Hippocampal formation (tissue), 2 donors: ENCODE results near the gene CCDC8.
"Not testable (repeated sequence)": the region's sequence is repeated elsewhere in the genome, so short reads cannot be mapped to it uniquely, and the experiment has no call there.

Source experiments
- DNase-seq, 2 donors: peaks; one replicate each; lab custom pipeline; 2025; lab: John Stamatoyannopoulos, UW

CCDC8 gene

DNA sequence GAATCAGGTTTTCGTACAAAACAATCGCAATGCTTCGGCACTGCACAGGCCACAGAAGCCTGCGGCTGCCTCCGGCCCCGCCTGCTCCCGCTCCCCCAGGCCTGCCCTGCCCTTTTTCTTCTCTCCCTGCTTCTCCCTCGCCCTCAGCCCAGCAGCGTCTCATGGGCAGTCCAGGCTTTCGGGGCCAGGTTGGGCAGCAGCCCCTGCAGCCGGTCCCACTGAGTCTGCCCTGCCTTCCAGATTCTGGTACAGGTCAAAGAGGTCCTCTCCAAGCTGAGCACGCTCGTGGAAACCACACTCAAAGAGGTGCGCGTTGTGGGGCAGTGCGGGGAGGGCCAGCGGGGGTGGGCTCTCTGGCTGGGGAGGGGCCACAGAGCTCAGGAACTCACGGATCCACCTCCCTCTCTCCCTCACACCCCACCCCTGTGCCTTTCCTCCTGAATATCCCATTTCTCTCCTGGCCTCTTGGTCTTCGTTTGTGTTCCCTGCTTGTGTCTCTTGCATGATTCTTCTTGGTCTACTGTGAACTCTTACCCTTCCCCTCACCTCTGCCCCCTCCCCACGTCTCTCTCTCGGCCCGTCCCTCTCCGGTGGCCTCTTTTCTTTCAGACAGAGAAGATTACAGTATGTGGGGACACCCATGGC lies 30.1 kb downstream of the CCDC8 start:
- DNase-seq = no peak

DNA sequence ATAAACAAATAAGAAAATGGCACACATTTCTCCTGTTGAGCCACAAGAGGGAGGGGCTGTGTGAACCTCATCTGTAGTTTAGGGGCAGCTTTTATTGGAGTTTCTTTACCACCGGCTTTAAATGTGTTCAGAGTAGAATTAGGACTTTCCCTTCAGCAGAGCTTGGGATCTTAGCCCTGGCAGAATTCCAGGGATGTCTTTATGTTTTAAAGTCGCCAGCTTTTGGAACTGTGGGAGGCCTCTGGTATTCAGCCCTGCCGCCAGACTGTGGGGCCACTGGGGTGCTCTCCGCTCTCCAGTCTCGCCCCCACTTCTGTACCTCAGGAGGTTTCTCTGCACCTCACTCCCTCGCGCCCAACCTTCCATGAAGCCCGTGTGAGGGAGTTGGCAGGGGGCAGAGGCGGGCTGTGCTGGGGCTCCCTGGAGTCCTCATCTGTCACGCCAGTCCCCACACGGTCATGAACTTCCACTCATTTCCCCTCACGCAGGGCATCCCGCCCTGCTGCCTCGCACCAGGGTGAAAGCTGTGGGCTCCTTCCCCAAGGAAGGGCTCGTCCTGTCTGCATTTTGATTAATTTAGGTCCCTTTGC lies 31.5 kb downstream of the CCDC8 start:
- no peak for DNase-seq

DNA sequence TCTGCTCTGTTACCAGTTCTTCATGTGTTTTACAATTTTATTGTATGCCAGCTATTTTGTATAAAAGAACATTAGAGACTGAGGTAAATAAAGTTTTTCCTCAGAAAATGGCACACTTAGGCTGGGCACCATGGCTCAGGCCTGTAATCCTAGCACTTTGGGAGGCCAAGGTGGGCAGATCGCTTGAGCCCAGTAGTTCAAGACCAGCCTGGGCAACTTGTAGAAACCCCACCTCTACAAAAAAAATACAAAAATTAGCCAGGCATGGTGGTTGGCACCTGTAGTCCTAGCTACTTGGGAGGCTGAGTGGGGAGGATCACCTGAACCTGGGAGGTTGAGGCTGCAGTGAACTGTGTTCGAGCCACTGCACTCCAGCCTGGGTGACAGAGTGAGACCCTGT lies 32.0 kb downstream of the CCDC8 start:
- DNase-seq = no peak

DNA sequence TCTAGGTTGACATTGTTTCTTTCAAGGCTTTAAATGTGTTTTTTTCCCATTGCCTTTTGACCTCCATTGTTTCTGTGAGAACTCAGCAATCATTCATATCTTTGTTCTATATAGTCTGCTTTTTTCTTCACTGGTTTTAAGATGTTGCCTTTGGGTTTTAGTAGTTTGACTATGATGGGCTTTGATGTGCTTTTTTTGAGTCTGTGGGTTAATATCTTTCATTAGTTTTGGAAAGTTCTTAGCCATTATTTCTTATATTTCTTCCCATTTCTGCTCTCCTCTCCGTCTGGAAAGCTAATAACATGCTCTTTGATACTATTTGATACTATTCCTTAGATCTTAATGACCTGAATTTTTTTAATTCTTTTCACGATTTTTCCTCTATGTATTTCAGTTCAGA lies 32.7 kb downstream of the CCDC8 start:
- no peak for DNase-seq

DNA sequence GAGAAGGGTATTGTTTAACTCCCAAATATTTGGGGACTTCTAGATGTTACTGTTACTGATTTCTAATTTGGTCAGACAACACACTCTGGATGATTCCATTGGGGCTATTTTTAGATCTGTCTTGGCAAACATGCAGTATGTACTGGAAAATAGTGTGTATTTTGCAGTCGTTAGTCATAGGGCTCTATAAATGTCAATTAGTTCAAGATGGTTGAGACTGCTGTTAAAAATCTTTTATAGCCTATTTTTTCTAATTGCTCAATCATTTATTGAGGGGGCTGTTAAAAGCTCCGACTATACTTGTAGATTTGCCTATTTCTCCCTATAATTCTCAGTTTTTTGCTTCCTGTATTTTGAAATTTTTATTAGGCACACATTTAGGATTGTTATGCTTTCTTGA lies 35.1 kb downstream of the CCDC8 start:
- DNase-seq = peak in 1 of 2 donors; percentile 8

DNA sequence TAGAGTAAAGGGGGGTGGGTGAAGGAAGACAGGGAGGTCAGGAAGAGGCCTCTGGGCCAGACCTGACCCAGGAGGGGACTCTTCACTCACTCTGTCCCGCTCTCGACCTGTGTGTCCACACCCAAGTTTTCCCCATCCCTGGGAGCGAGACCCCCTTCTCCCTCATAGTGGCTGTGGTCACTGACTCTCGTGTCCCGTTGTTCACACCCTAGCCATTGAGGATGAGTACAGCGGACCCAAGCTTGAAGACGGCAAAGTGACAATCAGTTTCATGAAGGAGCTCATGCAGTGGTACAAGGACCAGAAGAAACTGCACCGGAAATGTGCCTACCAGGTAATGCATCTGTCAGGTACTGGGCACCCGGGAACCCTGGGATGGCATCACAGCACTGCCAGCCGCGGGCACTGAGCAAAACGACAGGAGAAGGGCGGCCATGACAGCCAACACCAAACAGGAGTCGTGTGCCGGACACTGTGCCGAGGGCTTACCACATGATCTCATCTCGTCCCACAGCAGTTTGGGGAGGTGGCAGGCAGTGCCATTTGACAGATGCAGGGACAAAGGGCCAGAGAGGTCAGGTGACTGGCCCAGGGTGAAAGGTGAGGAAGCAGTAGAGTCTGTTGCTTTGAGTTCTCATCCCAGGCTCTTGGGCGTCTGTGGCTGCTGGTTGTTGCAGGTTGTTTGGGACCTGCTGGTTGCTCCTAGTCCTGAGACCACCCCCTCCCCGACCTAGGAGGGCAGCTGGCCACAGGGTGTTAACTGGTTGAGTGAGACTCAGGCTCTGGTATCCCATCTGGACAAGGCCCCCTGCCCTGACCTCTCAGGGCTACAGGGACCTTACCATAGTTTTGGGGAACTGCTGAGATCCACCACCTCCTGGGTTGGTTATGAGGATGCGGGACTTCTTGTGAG lies 36.9 kb downstream of the CCDC8 start:
- DNase-seq = no peak

DNA sequence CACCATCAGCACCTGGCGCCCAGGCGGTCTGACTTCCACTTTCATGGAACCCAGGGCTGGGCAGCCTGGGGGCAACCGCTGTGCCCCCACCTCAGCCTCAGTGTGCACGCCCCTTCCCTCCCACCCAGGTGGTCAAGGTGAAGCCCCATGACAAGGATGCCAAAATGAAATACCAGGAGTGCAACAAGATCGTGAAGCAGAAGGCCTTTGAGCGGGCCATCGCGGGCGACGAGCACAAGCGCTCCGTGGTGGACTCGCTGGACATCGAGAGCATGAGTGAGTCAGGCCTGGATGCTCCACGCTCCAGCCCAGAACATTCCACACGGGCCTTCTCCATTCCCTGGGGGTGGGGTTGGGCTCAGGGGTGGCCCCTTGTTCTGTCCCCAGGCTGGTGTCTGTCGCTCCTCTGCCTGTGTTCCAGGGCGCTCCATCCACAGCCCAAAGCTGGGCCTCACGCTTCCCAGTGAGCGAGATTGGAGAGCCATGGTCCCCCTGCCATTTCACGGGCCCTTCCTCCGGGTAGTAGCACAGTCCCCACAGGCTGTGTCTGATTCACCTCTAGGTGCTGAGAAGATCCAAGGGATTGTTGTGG lies 37.8 kb downstream of the CCDC8 start:
- not testable (repeated sequence) for DNase-seq

DNA sequence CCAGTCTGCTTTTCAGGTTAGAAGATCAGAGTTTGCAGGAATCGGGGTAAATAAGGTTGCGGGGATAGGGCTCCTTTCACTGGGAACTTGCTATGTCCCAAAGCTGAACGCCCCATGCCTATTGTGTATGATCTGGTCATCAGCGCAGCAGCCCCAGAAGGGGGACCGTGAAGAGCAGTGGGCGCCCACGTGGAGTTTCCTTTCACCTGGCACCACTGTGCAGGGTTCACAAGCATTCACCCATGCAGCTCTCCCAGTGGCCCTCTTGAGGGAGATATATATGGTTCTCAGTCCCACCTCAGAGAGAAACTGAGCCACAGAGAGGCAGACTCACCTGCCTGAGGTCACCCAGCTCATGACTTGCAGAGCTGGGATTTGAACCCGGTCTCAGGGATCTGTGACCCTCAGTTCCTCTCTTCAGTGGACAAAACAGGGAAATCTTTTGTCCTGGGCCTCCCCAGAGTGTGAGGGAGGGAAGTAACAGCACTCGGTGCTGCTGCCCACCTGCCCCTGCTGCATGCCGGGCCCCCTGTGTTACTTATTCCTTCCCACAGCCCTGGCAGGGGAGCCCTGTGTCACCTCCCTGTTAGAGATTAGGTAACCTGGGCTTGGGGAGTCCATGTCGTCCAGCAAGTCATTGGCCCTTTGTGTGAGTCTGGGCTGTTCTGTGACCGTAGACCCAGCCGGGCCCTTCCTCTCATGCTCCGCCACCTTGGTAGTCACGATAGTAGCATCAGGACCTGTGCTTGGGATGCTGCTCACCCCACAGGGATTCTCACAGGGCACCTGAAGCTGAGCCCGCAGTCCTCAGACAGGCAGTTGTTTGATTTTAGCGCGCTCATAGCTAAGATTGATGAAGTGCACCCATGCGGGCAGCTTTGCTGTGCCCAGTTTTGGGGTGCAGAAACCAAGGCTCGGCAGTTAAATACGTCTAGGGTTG lies 38.6 kb downstream of the CCDC8 start:
- no peak for DNase-seq

DNA sequence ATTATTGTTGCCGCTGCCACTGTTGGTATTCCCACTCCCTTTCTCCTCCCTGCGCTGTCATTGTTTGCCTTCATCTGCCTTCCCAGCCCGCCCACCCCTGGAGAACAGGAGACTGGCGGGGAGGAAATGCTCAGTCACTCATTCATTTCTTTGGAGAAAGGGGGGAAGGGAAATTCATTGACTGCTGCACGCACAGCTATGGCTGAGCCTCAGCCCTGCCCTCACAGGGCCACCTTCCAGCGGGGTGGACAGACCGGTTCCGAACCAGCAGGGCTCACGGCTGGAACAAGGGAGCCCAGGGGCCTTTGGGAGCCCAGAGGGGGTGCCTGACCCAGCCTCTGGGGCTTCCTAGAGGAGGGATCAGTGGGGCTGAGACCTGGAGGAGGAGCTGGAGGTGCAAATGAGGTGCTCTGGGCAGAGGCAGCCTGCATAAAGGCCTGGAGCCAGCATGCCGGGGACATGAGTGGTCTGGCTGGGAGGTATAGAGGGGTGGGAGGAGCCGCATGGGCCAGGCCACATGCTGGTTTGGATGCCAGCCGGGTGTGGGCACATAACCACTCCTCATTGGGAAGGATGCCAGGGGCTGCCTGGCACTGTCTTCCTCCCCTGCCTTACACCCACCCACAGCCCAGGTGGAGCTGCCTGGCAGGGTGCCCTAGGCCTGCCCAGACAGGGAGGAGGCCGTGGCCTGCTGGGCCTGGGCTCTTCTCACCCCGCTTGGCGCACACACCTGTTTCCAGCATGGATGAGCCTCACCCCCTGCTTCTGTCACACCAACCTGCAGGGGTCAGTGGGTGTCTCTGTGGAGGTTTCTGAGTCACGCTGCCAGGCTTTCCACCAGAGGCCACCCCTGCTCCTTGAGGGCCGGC lies 39.6 kb downstream of the CCDC8 start:
- DNase-seq = no peak

DNA sequence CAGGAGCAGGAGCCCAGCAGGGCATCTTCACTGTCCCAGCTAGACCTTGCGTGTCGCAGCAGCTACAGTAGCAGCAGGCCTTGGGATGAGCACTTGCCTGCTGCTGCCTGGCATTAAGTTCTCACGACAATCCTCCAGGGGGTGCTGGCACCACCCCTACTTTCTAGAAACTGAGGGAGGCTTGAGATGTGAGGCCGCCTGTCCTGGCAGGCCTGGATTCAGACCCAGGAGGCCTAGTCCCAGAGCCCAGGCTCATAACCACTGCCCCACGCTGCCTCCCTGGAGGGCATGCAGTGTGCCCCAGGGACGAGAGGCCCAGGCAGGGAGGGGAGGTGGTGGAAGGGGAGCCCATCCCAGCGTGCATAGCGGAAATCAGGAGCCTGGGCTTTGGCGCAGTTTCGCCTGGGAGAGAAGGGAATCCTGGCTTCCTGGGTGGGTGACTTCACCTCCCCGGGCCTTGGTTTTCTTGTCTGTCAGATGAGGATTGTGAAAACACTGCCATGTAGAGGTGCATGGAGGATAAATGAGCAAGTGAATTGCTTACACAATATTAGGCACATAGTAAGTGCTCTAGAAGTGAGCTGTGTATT lies 40.4 kb downstream of the CCDC8 start:
- no peak for DNase-seq

DNA sequence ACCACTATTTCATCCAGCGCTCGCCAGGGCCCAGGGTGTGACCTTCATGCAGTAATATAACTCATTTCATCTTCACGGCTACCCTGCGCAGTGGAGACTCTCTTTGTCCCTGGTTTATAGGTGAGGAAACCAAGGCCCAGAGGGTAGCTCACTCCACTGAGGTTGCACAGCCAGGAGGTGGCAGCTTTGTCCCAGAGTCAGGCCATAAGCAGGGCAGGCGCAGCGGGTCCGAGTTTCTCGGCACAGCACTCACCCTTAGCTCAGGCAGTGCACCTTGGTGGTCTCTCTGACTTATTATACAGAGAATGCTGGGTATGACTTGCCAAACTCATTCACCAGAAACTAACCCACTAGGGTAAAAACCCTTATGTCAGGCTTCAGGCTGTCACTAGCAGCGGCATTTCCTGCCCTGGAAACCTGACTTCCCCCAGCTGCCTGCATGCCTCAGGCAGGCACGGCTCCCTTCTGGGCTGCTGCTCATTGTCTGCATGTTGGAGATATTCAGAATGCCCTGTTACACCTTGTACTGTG lies 41.9 kb downstream of the CCDC8 start:
- DNase-seq = no peak

DNA sequence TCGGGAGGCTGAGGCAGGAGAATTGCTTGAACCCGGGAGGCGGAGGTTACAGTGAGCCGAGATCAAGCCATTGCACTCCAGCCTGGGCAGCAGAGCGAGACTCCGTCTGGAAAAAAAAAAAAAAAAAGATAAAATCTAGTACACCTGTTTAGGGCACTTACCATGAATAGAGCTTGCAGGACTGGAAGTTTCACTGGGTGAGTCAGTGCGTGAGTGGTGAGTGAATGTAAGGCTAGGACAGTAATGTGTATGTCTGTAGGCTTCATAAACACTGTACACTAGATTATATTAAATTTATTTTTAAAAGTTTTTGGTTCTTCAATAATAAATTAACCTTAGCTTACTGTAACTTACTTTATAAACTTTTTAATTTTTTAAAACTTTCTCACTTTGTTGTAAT lies 43.5 kb downstream of the CCDC8 start:
- no peak for DNase-seq

DNA sequence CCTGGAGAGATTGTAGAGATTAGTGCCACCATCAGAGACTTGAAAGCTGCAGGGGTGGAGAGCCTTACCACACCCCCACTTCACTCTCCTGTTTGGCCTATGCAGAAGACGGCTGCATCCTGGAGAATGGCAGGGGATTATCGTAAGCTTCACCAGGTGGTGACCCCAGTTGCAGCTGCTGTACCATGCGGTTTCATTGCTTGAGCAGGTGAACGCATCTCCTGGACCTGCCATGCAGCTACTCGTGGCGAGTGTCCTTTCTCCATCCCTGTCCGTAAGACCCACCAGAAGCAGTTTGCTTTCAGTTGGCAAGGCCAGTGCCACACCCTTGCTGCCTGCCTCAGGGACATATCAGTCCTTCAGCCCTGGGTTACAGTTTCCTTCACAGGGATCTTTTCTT lies 45.2 kb downstream of the CCDC8 start:
- DNase-seq = no peak

DNA sequence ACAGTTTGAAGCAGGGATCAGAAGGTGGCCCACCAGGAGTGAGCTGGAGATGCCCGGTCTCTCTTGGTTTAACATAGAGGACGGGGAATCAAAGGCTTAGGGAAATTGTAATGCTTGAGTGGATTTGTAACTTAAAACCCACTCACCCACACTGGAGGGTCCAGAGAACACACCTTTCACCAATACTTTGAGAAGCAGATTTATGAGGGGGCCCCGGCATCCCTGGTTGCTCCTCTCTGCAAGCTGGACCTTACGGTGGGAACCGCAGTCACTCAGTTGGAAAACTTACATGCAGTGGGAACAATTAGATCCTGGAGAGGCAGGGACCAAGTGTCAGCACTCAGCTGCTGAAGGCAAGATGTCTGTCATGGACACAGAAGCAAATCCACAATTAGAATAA lies 45.9 kb downstream of the CCDC8 start:
- DNase-seq = no peak

DNA sequence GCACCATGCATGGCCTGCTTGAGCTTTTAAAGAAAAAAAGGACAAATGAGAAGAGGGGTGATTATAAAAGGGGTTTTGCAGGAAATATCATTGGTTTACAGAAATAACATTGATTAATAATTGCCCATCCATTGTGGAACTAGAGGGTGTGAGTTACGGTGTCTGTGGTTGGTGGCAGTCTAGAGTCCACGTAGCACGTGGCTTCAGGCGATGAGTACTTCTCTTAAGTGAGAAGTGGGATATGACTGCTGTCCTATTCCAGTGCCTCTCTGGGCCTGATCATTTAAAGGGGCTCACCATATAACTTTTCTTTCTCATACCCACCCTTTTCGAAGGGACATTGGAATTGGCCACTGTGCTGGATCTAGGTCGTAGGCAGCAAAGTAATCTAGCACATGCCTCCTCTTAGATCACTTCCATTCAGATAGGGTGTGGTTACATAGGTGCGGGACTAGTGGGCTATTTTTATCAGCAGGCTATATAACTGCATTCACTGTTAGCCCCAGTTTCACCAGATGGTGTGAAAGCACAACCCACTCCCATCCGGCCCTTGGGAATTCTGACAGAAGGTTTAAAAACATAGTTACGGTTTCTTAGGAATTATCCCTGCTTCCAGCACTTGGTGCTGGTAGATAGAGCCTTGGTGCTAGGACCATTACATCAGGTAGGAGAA lies 46.6 kb downstream of the CCDC8 start:
- DNase-seq = peak in 1 of 2 donors; percentile 36

DNA sequence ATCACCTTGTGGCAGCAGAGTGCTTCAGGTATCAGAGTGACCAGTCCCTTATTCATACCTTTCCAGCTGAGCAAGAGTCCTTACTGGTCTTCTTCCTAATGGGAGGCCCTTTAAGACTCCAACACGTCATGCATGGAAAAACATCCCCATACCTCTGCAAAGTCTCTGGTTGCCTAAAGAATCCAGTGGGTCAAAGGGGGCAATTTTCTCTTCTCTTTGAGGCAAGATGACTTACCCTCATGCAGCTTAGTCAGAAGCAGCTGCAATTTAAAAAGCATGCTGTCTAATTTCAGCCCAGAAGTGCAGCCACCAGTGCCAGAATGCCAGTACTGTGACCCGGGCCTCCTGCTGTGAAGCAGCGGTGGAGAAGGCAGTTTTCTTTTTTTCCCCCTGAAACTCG lies 47.8 kb downstream of the CCDC8 start:
- no peak for DNase-seq

DNA sequence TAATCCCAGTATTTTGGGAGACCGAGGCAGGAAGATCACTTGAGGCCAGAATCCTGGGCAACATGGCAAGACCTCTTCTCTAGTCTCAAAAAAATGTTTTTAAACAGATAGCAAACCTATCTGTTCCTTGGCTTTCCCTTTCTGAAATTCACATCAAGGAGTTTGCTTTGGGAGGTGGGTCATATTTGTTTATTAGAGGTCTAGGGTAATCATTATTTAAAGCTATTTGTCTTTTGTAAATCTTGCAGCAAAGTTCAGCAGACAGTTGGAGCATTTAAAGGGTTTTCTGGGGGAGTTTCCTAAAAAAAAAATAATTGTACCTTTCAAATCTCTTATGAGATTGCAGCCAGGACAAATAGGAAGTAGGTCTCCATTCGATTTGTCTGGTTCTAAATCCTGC lies 49.0 kb downstream of the CCDC8 start:
- no peak for DNase-seq

DNA sequence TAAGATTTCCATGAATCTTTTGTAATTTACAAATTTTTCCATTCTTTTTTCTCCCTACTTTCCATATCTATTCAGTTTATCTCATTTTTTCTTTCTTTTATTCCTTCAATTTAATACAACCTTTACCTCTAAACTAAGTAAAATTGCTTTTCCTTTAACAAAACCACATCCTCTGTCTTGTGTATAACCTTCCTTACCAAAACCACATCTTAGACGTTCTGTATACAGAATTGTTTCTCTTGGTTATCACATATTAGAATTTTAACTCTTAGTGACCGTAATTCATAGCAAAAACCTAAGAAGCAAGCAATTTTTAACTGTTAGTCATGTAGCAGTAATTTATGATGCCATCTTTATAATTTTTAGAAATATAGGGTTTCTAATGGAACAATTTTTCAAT lies 51.4 kb downstream of the CCDC8 start:
- no peak for DNase-seq
